Lower leg skin (tissue), 4 donors: ENCODE measurements around the gene SH3D21. TPM values are rescaled to one million over a fixed set of nuclear protein-coding genes. Genes with fewer than 3 reads are reported as not detected.
A peak's percentile ranks its signal among the peaks of the same experiment; 100 is the strongest.

Experiments used
- DNase-seq, 2 donors: peaks; one replicate each; pipeline ENCODE4 v3.0.0-alpha.2; 2019; ENCODE audit warnings: low spot score in 2 of 2
- H3K4me3 ChIP-seq: fragments of 200-600 bp; sonication (generic); 2 replicates; pipeline ENCODE4 v1.5.1; 2017; ENCODE audit warnings: mild to moderate bottlenecking, low read depth; ENCODE audit not compliant: poor library complexity, severe bottlenecking
- POLR2A ChIP-seq, 2 donors: fragments of 450-650 bp; IDR thresholded peaks; one replicate each; pipeline ENCODE4 v1.6.1; 2016 to 2017; ENCODE audit warnings: antibody characterized with exemption in 2 of 2, mild to moderate bottlenecking in 1 of 2, moderate library complexity in 1 of 2
- WGBS, 2 donors: methylation state at CpG; one replicate each; pipeline ENCODE4 v1.1.5; 2018; 5-methylcytosine and 5-hydroxymethylcytosine counted together
- intact Hi-C: fragments of 100-400 bp; cut with DNase I; formaldehyde crosslinking; loops from one replicate; pipeline ENCODE4 v1.15.0; 2023; ENCODE audit warnings: low total_unique reads
- total RNA-seq, 4 donors: library from RNA; depleted of rRNA; stranded (reverse); fragments of >200 nt; gene quantifications; one replicate each; pipeline ENCODE4 v1.1.0, GENCODE V29; 2016
- TF ChIP-seq, protein P1 (sequence below), 3 donors: fragments of 450-650 bp; IDR thresholded peaks; one replicate each; pipeline ENCODE4 v1.5.1; 2016; ENCODE audit warnings: antibody characterized with exemption in 3 of 3, mild to moderate bottlenecking in 3 of 3, moderate library complexity in 2 of 3

SH3D21 gene
- total RNA-seq, 4 donors from 2014 or later = 9.8 to 20.9 (median 14.6) TPM

GRCh38 chr1:36359383-36359782, 53.2 kb downstream of the SH3D21 start:
- 92 to 94% methylated on average over 5 of the region's 5 CpGs for WGBS, 2 donors
- H3K4me3 ChIP-seq = no peak overlapping the region
- intact Hi-C loops = no loop called here
- DNase-seq = no peak
- TF ChIP-seq, protein P1, sequence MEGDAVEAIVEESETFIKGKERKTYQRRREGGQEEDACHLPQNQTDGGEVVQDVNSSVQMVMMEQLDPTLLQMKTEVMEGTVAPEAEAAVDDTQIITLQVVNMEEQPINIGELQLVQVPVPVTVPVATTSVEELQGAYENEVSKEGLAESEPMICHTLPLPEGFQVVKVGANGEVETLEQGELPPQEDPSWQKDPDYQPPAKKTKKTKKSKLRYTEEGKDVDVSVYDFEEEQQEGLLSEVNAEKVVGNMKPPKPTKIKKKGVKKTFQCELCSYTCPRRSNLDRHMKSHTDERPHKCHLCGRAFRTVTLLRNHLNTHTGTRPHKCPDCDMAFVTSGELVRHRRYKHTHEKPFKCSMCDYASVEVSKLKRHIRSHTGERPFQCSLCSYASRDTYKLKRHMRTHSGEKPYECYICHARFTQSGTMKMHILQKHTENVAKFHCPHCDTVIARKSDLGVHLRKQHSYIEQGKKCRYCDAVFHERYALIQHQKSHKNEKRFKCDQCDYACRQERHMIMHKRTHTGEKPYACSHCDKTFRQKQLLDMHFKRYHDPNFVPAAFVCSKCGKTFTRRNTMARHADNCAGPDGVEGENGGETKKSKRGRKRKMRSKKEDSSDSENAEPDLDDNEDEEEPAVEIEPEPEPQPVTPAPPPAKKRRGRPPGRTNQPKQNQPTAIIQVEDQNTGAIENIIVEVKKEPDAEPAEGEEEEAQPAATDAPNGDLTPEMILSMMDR (IDR thresholded peaks at IDR 0.05) = no peak
- TF ChIP-seq POLR2A (IDR thresholded peaks at IDR 0.05) = no peak

DNA sequence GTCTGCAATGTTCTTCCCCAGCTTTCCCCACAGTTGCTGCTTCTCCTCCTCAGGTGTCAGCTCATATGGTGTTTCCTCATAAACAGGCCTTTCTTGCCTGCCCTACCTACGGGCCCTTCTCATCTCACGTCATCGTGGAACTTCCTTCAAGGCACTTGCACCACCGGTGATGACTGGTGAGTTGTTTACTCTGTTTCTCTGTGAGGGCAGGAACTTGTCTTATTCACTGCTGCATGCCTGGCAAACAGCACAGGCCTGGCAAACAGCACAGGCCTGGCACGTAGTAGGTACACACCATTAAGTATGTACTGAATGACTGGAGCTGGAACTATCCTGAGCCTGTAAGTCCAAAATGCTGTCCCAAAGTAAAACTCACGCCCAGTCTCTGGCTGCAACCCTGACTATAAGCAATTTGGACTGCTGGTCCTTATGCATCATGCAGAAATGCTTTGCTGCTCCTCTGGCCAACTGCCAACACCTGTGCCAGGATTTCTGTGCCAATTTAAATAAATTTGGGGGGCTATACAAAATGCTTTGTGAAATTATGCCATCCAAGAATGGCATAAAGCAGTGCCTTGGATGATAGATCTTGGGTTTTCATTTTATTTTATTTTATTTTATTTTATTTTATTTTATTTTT, 53.9 kb downstream of the SH3D21 start:
- intact Hi-C loops = no loop called here
- no peak for DNase-seq
- no peak overlapping the region for H3K4me3 ChIP-seq
- TF ChIP-seq, protein P1 (IDR thresholded peaks at IDR 0.05) = no peak
- no peak for TF ChIP-seq POLR2A (IDR thresholded peaks at IDR 0.05)
- 69 to 76% methylated on average over 6 of the region's 6 CpGs for WGBS, 2 donors

DNA sequence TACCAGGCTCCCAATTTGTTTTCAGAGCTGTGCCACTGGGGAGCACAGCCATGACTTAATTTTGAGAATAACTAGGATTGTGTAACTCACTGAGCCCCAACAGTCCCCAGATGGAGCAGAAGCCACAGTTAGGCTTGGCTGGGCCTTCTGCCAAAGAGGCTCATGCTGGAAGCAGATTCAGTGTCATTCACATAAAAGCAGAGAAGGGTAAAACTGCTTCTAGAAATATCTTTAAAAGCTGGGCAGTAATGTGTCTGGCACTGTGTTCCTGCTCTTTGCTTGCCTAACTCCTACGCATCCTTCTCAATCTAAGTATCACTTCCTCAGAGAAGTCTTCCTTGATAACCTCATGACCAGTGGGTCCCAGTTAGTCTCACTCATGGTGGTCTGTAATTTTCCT, 59.2 kb downstream of the SH3D21 start:
- DNase-seq = peak in 1 of 2 donors; percentile 45
- intact Hi-C loops = no loop called here
- H3K4me3 ChIP-seq = no peak overlapping the region
- TF ChIP-seq, protein P1 (IDR thresholded peaks at IDR 0.05) = no peak
- no peak for TF ChIP-seq POLR2A (IDR thresholded peaks at IDR 0.05)
- 70% methylated on average over 1 of the region's 1 CpG for WGBS, 2 donors

DNA sequence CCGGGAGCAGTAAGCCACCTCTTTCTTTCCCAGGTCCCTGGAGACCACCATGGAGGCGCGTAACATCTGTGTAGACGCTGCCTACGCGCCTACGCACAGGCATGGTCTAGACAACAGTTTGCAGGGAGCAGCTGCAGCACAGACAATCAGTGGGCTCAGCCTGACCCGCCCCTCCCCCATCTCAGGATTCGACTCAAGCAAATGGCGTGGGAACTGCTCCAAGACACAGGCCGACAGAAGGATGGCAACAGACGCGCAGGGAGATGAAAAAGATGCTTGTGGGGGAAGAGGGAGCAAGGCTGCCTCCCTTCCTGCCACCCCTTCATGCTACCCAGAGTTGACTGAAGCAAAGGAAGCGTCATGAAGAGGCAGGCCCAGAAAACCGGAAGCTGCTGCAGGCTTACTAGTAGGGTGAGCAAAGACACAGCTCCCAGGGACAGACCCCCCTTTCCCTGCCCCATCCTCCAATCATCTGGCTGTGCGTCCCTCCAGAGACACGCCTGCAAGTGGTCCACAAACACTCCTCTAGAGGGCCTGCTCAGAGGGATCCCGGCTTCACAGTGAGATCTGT, 60.0 kb downstream of the SH3D21 start:
- no peak for TF ChIP-seq POLR2A (IDR thresholded peaks at IDR 0.05)
- TF ChIP-seq, protein P1 (IDR thresholded peaks at IDR 0.05) = no peak
- DNase-seq = no peak
- no peak overlapping the region for H3K4me3 ChIP-seq
- intact Hi-C loops = no loop called here
- WGBS, 2 donors = 62 to 68% methylated on average over 18 of the region's 18 CpGs

- 78 to 89% methylated on average over 5 of the region's 5 CpGs for WGBS, 2 donors
- H3K4me3 ChIP-seq = no peak overlapping the region
- TF ChIP-seq, protein P1 (IDR thresholded peaks at IDR 0.05) = no peak
- no peak for TF ChIP-seq POLR2A (IDR thresholded peaks at IDR 0.05)
- intact Hi-C loops = no loop called here
- no peak for DNase-seq
Observed at GRCh38 chr1:36367066-36367465, 60.9 kb downstream of the SH3D21 start.

DNA sequence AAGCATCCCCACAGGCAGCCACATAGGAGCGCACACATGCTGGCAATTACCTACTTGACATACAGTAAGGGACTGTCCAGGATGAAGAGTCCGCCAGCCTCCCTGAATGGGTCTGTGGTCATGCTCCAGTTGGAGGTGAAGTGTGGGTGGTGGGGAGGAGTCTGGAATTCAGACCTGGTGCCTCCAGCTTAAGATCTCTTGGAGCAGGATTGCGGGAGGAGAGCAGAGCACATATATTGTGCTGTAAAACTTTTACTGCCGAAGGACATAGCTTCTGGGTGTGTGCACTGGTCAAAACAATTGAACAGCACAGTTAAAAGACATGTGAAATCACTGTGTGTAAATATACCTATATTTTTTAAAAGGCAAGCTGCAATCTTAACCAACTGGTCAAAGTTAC, 61.6 kb downstream of the SH3D21 start:
- DNase-seq = no peak
- WGBS, 2 donors = 82 to 96% methylated on average over 4 of the region's 4 CpGs

More for the DNA sequence above, 61.6 kb downstream of the SH3D21 start:
- intact Hi-C loops = no loop called here
- no peak overlapping the region for H3K4me3 ChIP-seq
- no peak for TF ChIP-seq POLR2A (IDR thresholded peaks at IDR 0.05)
- TF ChIP-seq, protein P1 (IDR thresholded peaks at IDR 0.05) = no peak
